GM21717 (cell line): ENCODE data around the gene RDM1.
A peak's percentile ranks its signal among the peaks of the same experiment; 100 is the strongest.
"Not testable (repeated sequence)": the region's sequence is repeated elsewhere in the genome, so short reads cannot be mapped to it uniquely, and the experiment has no call there.

Source experiments
- ATAC-seq: cut with Tn5 transposase; IDR thresholded peaks from one replicate; pipeline ENCODE4 v1.9.1; 2021; ENCODE audit warnings: mild to moderate bottlenecking, moderate library complexity; ENCODE audit not compliant: unreplicated experiment

The RDM1 gene

GRCh38 chr17:35900708-35901480 is 29.7 kb downstream of the RDM1 start:
- ATAC-seq, result no peak

- no peak for ATAC-seq
Observed at GRCh38 chr17:35900280-35900679, 30.3 kb downstream of the RDM1 start.

DNA sequence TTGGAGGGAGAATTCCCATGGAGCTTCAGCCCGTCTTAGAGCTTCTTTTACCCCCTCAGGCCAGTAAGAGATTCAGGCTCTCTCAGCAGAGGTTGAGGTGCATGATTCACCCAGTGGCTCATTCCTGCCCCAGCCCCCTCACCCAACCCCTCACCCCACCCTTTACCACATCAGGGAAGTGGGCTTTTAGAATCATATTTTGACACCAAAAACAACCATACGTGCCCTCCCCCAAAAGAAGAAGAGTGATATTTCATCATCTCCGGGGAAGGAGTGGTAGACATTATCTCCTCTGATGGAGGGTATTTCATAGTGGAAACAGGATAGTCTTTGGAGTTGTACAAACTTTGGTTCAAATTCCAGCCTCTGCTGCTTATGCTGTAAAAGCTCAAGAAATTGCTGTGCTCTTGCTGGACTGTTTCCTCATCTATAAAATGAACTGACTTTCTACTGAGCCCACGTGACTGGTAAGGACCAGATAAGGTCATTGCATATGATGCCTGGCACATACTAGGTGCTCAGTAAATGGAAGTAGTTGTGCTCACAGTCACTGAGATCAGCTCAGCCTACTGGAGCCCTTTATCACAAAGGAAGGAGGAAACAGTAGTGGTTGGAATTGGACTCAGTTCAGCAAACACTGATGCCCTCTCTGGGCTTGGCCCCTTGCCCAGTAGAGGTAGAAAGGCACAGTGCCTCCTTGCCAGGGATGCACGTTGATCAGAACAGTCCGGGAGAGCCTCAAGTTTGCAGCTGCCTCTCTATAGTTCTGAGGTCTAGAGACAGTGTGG is 32.1 kb downstream of the RDM1 start:
- no peak for ATAC-seq

DNA sequence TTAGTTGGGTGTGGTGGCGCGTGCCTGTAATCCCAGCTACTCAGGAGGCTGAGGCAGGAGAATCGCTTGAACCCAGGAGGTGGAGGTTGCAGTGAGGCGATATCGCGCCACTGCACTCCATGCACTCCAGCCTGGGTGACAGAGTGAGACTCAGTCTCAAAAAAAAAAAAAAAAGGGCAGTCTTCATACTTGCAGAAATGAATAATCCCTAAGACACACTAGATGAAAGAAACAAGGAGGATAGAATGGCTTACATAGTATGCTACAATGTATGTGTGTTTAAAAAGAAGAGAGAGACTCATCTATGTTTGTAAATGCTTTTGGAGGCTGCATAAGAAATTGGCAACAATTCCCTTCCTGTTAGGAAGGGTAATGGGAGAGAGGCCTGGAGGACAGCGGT is 32.8 kb downstream of the RDM1 start:
- not testable (repeated sequence) for ATAC-seq

GRCh38 chr17:35895636-35896587 is 34.7 kb downstream of the RDM1 start:
- no peak for ATAC-seq

GRCh38 chr17:35894206-35894605 is 36.4 kb downstream of the RDM1 start:
- ATAC-seq, result no peak

DNA sequence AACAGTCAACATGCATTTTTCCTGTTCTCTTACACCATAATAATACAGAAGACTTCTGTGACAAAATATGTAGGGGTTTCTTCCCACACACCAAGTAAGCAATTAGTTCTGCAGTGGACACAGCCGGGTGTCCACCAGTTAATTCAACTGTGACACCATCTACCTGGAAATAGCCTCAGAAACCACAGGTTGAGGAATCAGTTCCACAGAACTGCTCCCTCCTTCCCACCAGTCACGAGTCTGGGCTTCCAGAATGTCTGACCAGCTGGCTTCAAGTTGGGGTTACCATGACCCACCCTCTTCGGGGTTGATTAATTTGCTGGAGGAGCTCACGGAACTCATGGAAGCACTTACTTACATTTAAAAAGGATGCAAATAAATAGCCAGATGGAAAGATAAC is 36.8 kb downstream of the RDM1 start:
- ATAC-seq, result no peak

GRCh38 chr17:35892091-35893035 is 38.2 kb downstream of the RDM1 start:
- no peak for ATAC-seq

GRCh38 chr17:35891269-35891668 is 39.3 kb downstream of the RDM1 start:
- no peak for ATAC-seq

DNA sequence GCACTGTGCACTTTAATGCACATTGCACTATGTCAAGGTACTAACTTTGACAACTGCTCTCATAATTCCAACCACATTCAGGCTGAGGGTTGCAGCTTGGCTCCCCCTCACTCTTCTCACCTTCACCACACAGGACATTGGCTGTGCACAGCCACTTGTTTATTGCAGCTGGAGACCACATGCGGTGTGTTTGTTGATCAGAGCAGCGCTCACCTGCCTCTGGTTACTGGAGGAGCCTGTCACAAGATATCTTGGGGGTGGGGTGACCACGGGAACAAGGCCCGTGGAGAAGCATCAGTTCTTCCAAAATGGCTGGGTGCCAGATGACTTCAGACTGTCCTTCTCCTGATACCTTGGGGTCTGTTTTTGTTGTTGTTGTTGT is 39.8 kb downstream of the RDM1 start:
- no peak for ATAC-seq

GRCh38 chr17:35889818-35890773 is 40.5 kb downstream of the RDM1 start:
- no peak for ATAC-seq

DNA sequence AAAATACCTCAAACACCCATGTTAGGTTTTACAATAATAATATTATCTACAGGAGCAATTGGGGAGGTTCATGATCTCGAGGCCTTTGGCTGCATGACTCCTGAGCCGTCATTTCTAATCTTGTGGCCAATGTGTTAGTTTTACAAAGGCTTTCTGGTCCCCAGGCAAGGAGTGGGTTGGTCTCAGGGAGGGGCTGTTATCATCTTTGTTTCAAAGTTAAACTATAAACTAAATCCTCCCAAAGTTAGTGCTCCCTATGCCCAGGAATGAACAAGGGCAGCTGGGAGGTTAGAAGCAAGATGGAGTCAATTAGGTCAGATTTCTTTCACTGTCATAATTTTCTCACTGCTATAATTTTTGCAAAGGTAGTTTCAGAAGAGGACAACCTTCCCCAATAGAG is 41.3 kb downstream of the RDM1 start:
- ATAC-seq, result no peak

GRCh38 chr17:35879773-35880654 is 50.6 kb downstream of the RDM1 start, which contains the start of gene CCL5:
Gene CCL5, minus strand, starts transcription at chr17:35880360.
- peak; percentile 80 for ATAC-seq

GRCh38 chr17:35878361-35878760 is 52.2 kb downstream of the RDM1 start:
- ATAC-seq, result no peak

- no peak for ATAC-seq
Observed at GRCh38 chr17:35877345-35878029, 53.1 kb downstream of the RDM1 start.

DNA sequence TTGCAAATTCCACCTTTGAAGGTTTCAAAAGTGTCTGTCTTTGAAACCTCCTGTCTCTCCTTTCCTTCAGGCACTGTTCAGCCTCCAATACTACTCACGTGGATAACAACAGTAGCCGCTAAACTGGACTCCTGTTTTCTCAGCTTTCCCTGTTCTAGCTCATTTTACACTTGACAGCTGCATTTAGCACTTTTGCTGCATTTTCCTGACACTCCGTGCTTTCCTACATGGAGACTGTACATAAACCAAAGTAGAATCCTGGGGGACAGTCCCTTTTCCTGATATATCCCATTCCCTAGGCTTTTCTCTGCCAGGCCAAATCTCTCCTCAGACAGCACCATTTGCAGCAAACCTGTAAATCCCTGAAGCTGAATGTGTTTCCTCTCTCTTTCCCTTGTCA is 54.0 kb downstream of the RDM1 start:
- ATAC-seq, result no peak

- ATAC-seq, result no peak
Observed at GRCh38 chr17:35875800-35876139, 54.8 kb downstream of the RDM1 start.
